Esophagus (tissue), 2 donors: ENCODE data around the gene PTPRH. TPM values are rescaled to one million over a fixed set of nuclear protein-coding genes. Genes with fewer than 3 reads are reported as not detected.
A peak's percentile ranks its signal among the peaks of the same experiment; 100 is the strongest.
"Not testable (repeated sequence)": the region's sequence is repeated elsewhere in the genome, so short reads cannot be mapped to it uniquely, and the experiment has no call there.

ENCODE experiments used
- H3K27ac ChIP-seq, 2 donors: one replicate each; pipeline ENCODE4 v1.5.1; 2013; ENCODE audit warnings: low read depth in 2 of 2, mild to moderate bottlenecking in 2 of 2, inconsistent platforms in 1 of 2, low read length in 1 of 2, moderate library complexity in 1 of 2
- H3K27me3 ChIP-seq, 2 donors: one replicate each; pipeline ENCODE4 v1.6.1; 2013; ENCODE audit warnings: low read length in 2 of 2, control low read depth in 1 of 2, mild to moderate bottlenecking in 1 of 2; ENCODE audit not compliant: insufficient read depth in 2 of 2, control insufficient read depth in 1 of 2
- H3K36me3 ChIP-seq, 2 donors: one replicate each; pipeline ENCODE4 v1.6.1; 2013; ENCODE audit warnings: low read length in 1 of 2; ENCODE audit not compliant: control insufficient read depth in 2 of 2, insufficient read depth in 2 of 2
- H3K4me1 ChIP-seq, 2 donors: one replicate each; pipeline ENCODE4 v1.6.1; 2013; ENCODE audit warnings: low read length in 1 of 2; ENCODE audit not compliant: control insufficient read depth in 2 of 2, insufficient read depth in 2 of 2
- H3K4me3 ChIP-seq, 2 donors: one replicate each; pipeline ENCODE4 v1.5.1; 2013; ENCODE audit warnings: low read length in 2 of 2, mild to moderate bottlenecking in 2 of 2, low read depth in 1 of 2, moderate library complexity in 1 of 2
- H3K9me3 ChIP-seq, 2 donors: one replicate each; pipeline ENCODE4 v1.6.1; 2013; ENCODE audit warnings: mild to moderate bottlenecking in 2 of 2, low read depth in 1 of 2, low read length in 1 of 2, moderate library complexity in 1 of 2; ENCODE audit not compliant: control insufficient read depth in 2 of 2, insufficient read depth in 1 of 2
- WGBS, 2 donors: extraction: QIAGEN DNeasy Blood & Tissue Kit; methylation state at CpG; one replicate each; pipeline ENCODE4 v1.1.7; 2013; 5-methylcytosine and 5-hydroxymethylcytosine counted together
- polyA plus RNA-seq, 2 donors: library from polyadenylated mRNA; stranded (reverse); fragments of 200-250 nt; gene quantifications; one replicate each; pipeline ENCODE4 v1.2.3, GENCODE V29; 2013
- donor health status: healthy with polysubstance abuse.
- donor health status: Bipolar disorder and iron deficiency.

Gene PTPRH
- polyA plus RNA-seq, 2 donors: 0.10 to 0.19 TPM

- Histone ChIP-seq H3K27ac (no peak overlapping the region), H3K4me3 (no peak overlapping the region), H3K4me1 (no peaks in the 10 kb centered on the region), H3K9me3 (no peaks in the 10 kb centered on the region), H3K27me3 (no peaks in the 10 kb centered on the region), H3K36me3 (peaks cover 20 to 46% of the 10 kb centered on the region in 2 donors)
- 77 to 85% methylated on average over 18 of the region's 18 CpGs for WGBS, 2 donors
Measured at GRCh38 chr19:55226788-55227187, 17.5 kb upstream of the PTPRH start.

- no peaks in the 10 kb centered on the region for H3K9me3 ChIP-seq
- no peak overlapping the region for H3K27ac ChIP-seq
- WGBS, 2 donors: 85 to 87% methylated on average over 9 of the region's 9 CpGs
- peaks cover 15 to 41% of the 10 kb centered on the region in 2 donors for H3K36me3 ChIP-seq
- H3K27me3 ChIP-seq: no peaks in the 10 kb centered on the region
- no peaks in the 10 kb centered on the region for H3K4me1 ChIP-seq
- H3K4me3 ChIP-seq: no peak overlapping the region
Measured at GRCh38 chr19:55226273-55226672, 17.0 kb upstream of the PTPRH start.

GRCh38 chr19:55225415-55225958 lies 16.2 kb upstream of the PTPRH start:
- H3K9me3 ChIP-seq: peaks cover 0 to under 1% of the 10 kb centered on the region in 2 donors
- 88 to 92% methylated on average over 7 of the region's 7 CpGs for WGBS, 2 donors
- no peaks in the 10 kb centered on the region for H3K27me3 ChIP-seq
- no peak overlapping the region for H3K27ac ChIP-seq
- H3K36me3 ChIP-seq: peaks cover 11 to 35% of the 10 kb centered on the region in 2 donors
- H3K4me1 ChIP-seq: no peaks in the 10 kb centered on the region
- no peak overlapping the region for H3K4me3 ChIP-seq

GRCh38 chr19:55224679-55225414 lies 15.5 kb upstream of the PTPRH start:
- peaks cover 8 to 30% of the 10 kb centered on the region in 2 donors for H3K36me3 ChIP-seq
- 70 to 76% methylated on average over 11 of the region's 11 CpGs for WGBS, 2 donors
- H3K27me3 ChIP-seq, H3K4me1 ChIP-seq, H3K4me3 ChIP-seq, H3K27ac ChIP-seq, H3K9me3 ChIP-seq: not testable (repeated sequence)

GRCh38 chr19:55224038-55224665 lies 14.9 kb upstream of the PTPRH start:
- H3K9me3 ChIP-seq: peaks cover 0 to 4% of the 10 kb centered on the region in 2 donors
- H3K27me3 ChIP-seq: no peaks in the 10 kb centered on the region
- no peak overlapping the region for H3K4me3 ChIP-seq
- no peak overlapping the region for H3K27ac ChIP-seq
- WGBS, 2 donors: 78 to 88% methylated on average over 26 of the region's 26 CpGs
- no peaks in the 10 kb centered on the region for H3K4me1 ChIP-seq
- peaks cover 8 to 23% of the 10 kb centered on the region in 2 donors for H3K36me3 ChIP-seq

GRCh38 chr19:55223291-55224037 lies 14.2 kb upstream of the PTPRH start:
- Histone ChIP-seq H3K36me3 (peaks cover 8 to 21% of the 10 kb centered on the region in 2 donors), H3K4me3 (no peak overlapping the region), H3K27me3 (no peaks in the 10 kb centered on the region), H3K27ac (no peak overlapping the region), H3K9me3 (peaks cover 0 to 4% of the 10 kb centered on the region in 2 donors), H3K4me1 (no peaks in the 10 kb centered on the region)
- 87 to 88% methylated on average over 17 of the region's 17 CpGs for WGBS, 2 donors

- no peak overlapping the region for H3K27ac ChIP-seq
- peaks cover 0 to 10% of the 10 kb centered on the region in 2 donors for H3K4me1 ChIP-seq
- WGBS, 2 donors: 77 to 78% methylated on average over 9 of the region's 9 CpGs
- H3K36me3 ChIP-seq: no peaks in the 10 kb centered on the region
- H3K4me3 ChIP-seq: no peak overlapping the region
- peaks cover 0 to 4% of the 10 kb centered on the region in 2 donors for H3K9me3 ChIP-seq
- no peaks in the 10 kb centered on the region for H3K27me3 ChIP-seq
Measured at GRCh38 chr19:55220525-55220924, 11.2 kb upstream of the PTPRH start.

- H3K4me1 ChIP-seq: peaks cover 0 to 10% of the 10 kb centered on the region in 2 donors
- H3K36me3 ChIP-seq: no peaks in the 10 kb centered on the region
- H3K9me3 ChIP-seq: peaks cover 2 to 7% of the 10 kb centered on the region in 2 donors
- H3K27ac ChIP-seq: peak overlapping the region; percentile 45 to 85
- peak overlapping the region in 1 of 2 donors; percentile 22 for H3K4me3 ChIP-seq
- H3K27me3 ChIP-seq: no peaks in the 10 kb centered on the region
- 4 to 5% methylated on average over 36 of the region's 36 CpGs for WGBS, 2 donors
Measured at GRCh38 chr19:55216461-55217198, 7.3 kb upstream of the PTPRH start.

GRCh38 chr19:55213547-55213946 lies 4.2 kb upstream of the PTPRH start:
- Histone ChIP-seq H3K27ac (no peak overlapping the region), H3K4me3 (no peak overlapping the region), H3K27me3 (no peaks in the 10 kb centered on the region), H3K4me1 (peaks cover 0 to 17% of the 10 kb centered on the region in 2 donors), H3K36me3 (no peaks in the 10 kb centered on the region), H3K9me3 (peaks cover 2 to 3% of the 10 kb centered on the region in 2 donors)
- WGBS, 2 donors: 78 to 81% methylated on average over 7 of the region's 7 CpGs
